ENCODE measurements around the gene ZNF580.

Gene ZNF580

GRCh38 chr19:55679343-55680257, 38.8 kb downstream of the ZNF580 start:
- no peak for DNase-seq (ENCODE audit: low spot score)

GRCh38 chr19:55680339-55681130, 39.7 kb downstream of the ZNF580 start:
- no peak for DNase-seq (ENCODE audit: low spot score)

GRCh38 chr19:55681131-55682092, 40.6 kb downstream of the ZNF580 start:
- no peak for DNase-seq (ENCODE audit: low spot score)

- DNase-seq (ENCODE audit: low spot score), result no peak
These were observed 42.9 kb downstream of the ZNF580 start for GRCh38 chr19:55683449-55684261.

- DNase-seq (ENCODE audit: low spot score), result no peak
These were observed 44.3 kb downstream of the ZNF580 start for GRCh38 chr19:55684946-55685681.

- no peak for DNase-seq (ENCODE audit: low spot score)
These were observed 45.0 kb downstream of the ZNF580 start for GRCh38 chr19:55685776-55686175.

- no peak for DNase-seq (ENCODE audit: low spot score)
These were observed 45.7 kb downstream of the ZNF580 start for GRCh38 chr19:55686311-55687050.

- no peak for DNase-seq (ENCODE audit: low spot score)
These were observed 46.7 kb downstream of the ZNF580 start for GRCh38 chr19:55687281-55688201.

GRCh38 chr19:55688422-55689218, 47.8 kb downstream of the ZNF580 start:
- DNase-seq (ENCODE audit: low spot score), result peak; percentile 68

GRCh38 chr19:55689411-55690108, 48.8 kb downstream of the ZNF580 start:
- DNase-seq (ENCODE audit: low spot score), result peak; percentile 20

GRCh38 chr19:55690109-55690768, 49.4 kb downstream of the ZNF580 start:
- DNase-seq (ENCODE audit: low spot score), result no peak

- no peak for DNase-seq (ENCODE audit: low spot score)
These were observed 50.2 kb downstream of the ZNF580 start for GRCh38 chr19:55690769-55691545.

GRCh38 chr19:55691561-55692481, 51.0 kb downstream of the ZNF580 start:
- peak; percentile 32 for DNase-seq (ENCODE audit: low spot score)

GRCh38 chr19:55692681-55693081, 51.9 kb downstream of the ZNF580 start:
- DNase-seq (ENCODE audit: low spot score), result peak; percentile 31
